Colonic mucosa (tissue), 4 donors: ENCODE data around the gene HOXA10. TPM values are rescaled to one million over a fixed set of nuclear protein-coding genes. Genes with fewer than 3 reads are reported as not detected.

ENCODE experiments used
- DNase-seq: peaks from one replicate; pipeline ENCODE4 v3.0.0-alpha.2; 2020
- H3K27ac ChIP-seq: fragments of 200-600 bp; one replicate; pipeline ENCODE4 v1.8.0; 2021
- H3K27me3 ChIP-seq: fragments of 200-600 bp; one replicate; pipeline ENCODE4 v1.8.0; 2021
- H3K36me3 ChIP-seq: fragments of 200-600 bp; one replicate; pipeline ENCODE4 v1.8.0; 2021
- H3K4me1 ChIP-seq: fragments of 200-600 bp; one replicate; pipeline ENCODE4 v1.8.0; 2021; ENCODE audit warnings: mild to moderate bottlenecking
- H3K4me3 ChIP-seq: fragments of 200-600 bp; one replicate; pipeline ENCODE4 v1.8.0; 2021
- H3K9ac ChIP-seq, 2 donors: one replicate each; pipeline ENCODE4 v1.7.0; 2013; ENCODE audit warnings: control low read depth in 2 of 2, low read depth in 2 of 2, low read length in 2 of 2
- H3K9me3 ChIP-seq: fragments of 200-600 bp; one replicate; pipeline ENCODE4 v1.8.0; 2021
- CTCF ChIP-seq: fragments of 200-600 bp; IDR thresholded peaks from one replicate; pipeline ENCODE4 v1.8.0; 2022; ENCODE audit warnings: antibody characterized with exemption, mild to moderate bottlenecking
- intact Hi-C: fragments of 100-400 bp; cut with DNase I; formaldehyde crosslinking; loops from one replicate; pipeline ENCODE4 v1.14.1; 2022
- microRNA-seq: library from miRNA; unstranded; fragments of <30 nt; microRNA quantifications from one replicate; pipeline ENCODE4, GENCODE V29; 2019
- total RNA-seq, 2 donors: library from RNA; stranded (reverse); fragmentation: NEBNext Ultra II Directional in 1 of 2; extraction: Animal tissue kit (Norgen Biotek cat#: 25700) in 1 of 2; gene quantifications; one replicate each; pipeline ENCODE4 v1.2.1, GENCODE V29; 2021
- donor health status: healthy.
- donor health status: DM: no; HTN: no; CAD: no.
- donor health status: DM: no; HTN: no; CAD: no.

HOXA10 gene
- total RNA-seq, 2 donors from 2014 or later: 25.4 to 26.0 TPM

- H3K4me1 ChIP-seq: peaks cover 17% of the 10 kb centered on the region
- H3K27ac ChIP-seq: peak overlapping the region; percentile 83
- H3K9me3 ChIP-seq: no peaks in the 10 kb centered on the region
- H3K36me3 ChIP-seq: no peaks in the 10 kb centered on the region
- TF ChIP-seq CTCF: no peak
- no peaks in the 10 kb centered on the region for H3K27me3 ChIP-seq
- DNase-seq: peak; percentile 91
- peak overlapping the region; percentile 56 to 87 for H3K9ac ChIP-seq
- intact Hi-C loops: no loop called here
- H3K4me3 ChIP-seq: peak overlapping the region; percentile 16
Observed at GRCh38 chr7:27122077-27122910, 51.8 kb downstream of the HOXA10 start.

- intact Hi-C loops: no loop called here
- peak; percentile 49 for DNase-seq
- peaks cover 20% of the 10 kb centered on the region for H3K4me1 ChIP-seq
- no peak for TF ChIP-seq CTCF
- H3K4me3 ChIP-seq: peak overlapping the region; percentile 16
- H3K27me3 ChIP-seq: no peaks in the 10 kb centered on the region
- no peaks in the 10 kb centered on the region for H3K9me3 ChIP-seq
- H3K36me3 ChIP-seq: no peaks in the 10 kb centered on the region
- peak overlapping the region; percentile 51 to 87 for H3K9ac ChIP-seq
- H3K27ac ChIP-seq: peak overlapping the region; percentile 83
Observed at GRCh38 chr7:27121684-27122076, 52.4 kb downstream of the HOXA10 start.

Small RNAs within 50 kb of the gene (microRNA-seq; reads per million reads assigned to microRNA genes)
- 11,097 reads per million, percentile 93 among the genes with 10 or more reads in this experiment for gene MIR196B

Other genes with a start within 250 kb of the HOXA10 start
- 1 to 10 TPM; 1.7 to 2.0 TPM for gene HOXA1, start 78.3 kb downstream of the HOXA10 start, total RNA-seq
- gene HOXA2, start 71.6 kb downstream of the HOXA10 start, total RNA-seq: 1 to 10 TPM; 1.8 to 2.4 TPM
- gene HOXA4, start 43.6 kb downstream of the HOXA10 start, total RNA-seq: 1 to 10 TPM; 3.3 to 4.5 TPM
- gene HOXA5, start 30.6 kb downstream of the HOXA10 start, total RNA-seq: 10 to 100 TPM in 1 of 2 donors, 1 to 10 TPM in 1; 9.6 to 18.7 TPM
- 10 to 100 TPM; 10.9 to 29.6 TPM for gene HOXA6, start 26.5 kb downstream of the HOXA10 start, total RNA-seq
- gene HOXA3, start 21.7 kb downstream of the HOXA10 start, total RNA-seq: 10 to 100 TPM; 13.3 to 14.1 TPM
- gene HOXA7, start 17.6 kb downstream of the HOXA10 start, total RNA-seq: 10 to 100 TPM; 21.9 to 24.4 TPM
- 10 to 100 TPM; 19.5 to 22.1 TPM for gene HOXA9, start 8.8 kb downstream of the HOXA10 start, total RNA-seq
- gene HOXA11, start 10.9 kb upstream of the HOXA10 start, total RNA-seq: 1 to 10 TPM; 2.9 to 3.7 TPM
- 10 to 100 TPM; 22.7 to 33.8 TPM for gene HOXA13, start 25.8 kb upstream of the HOXA10 start, total RNA-seq
- 1 to 10 TPM in 1 of 2 donors, under 1 TPM in 1; 0.32 to 1.5 TPM for gene EVX1, start 68.5 kb upstream of the HOXA10 start, total RNA-seq